ENCODE results near the gene GPR31.

GPR31 gene

DNA sequence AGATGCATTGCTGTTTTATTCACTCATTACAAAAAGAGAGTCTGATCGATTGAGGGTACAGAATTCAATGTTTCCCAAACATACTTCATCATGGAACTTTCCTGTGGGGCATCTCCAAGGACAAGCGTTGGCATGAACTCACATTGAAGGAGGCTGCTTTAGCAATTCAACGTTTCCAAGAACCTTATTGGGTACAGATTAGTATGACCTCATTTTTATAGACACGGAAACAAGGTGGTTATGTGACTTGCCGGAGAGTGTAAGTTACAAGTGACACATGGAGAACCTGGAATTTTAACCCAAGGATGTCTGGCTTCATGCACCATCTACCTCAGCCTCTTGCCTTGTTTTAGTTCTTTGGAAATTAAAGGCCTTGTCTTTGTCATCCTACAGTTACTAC is 8.8 kb downstream of the GPR31 start:
- H3K9ac ChIP-seq (ENCODE audit: low read depth, low read length, poor library complexity, severe bottlenecking) = no peak overlapping the region

DNA sequence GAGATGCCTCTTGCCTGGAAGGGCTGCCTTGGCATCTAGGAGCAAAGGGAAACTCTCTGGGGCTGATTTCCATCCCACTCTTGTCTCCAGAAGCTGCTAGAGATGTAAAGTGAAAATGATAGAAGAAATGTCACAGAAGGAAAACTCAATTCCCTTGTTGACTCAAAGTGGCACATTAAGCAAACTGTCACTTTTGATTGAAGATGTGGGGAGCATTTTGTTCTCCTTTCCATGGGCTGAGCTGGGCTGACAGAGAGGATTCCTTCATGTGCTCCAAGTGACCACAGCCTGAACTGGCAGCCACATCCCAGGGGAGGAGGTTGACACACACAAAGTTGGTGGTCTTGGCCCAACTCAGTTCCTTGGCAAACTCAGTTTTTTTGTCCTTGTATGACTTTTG is 9.8 kb downstream of the GPR31 start:
- H3K4me3 ChIP-seq (ENCODE audit: low read length, poor library complexity, severe bottlenecking) = no peak overlapping the region
- H3K4me1 ChIP-seq (ENCODE audit: insufficient read depth, low read length, poor library complexity, severe bottlenecking) = no peaks in the 10 kb centered on the region

More for the DNA sequence above, 8.8 kb downstream of the GPR31 start:
- H3K27me3 ChIP-seq (ENCODE audit: insufficient read depth, low read length, poor library complexity, severe bottlenecking) = no peaks in the 10 kb centered on the region
- no peaks in the 10 kb centered on the region for H3K9me3 ChIP-seq (ENCODE audit: insufficient read depth, low read depth, low read length)
- H3K9me2 ChIP-seq (replicated peaks; ENCODE audit: low read depth, low read length) = no peaks in the 10 kb centered on the region
- H3K4me1 ChIP-seq (ENCODE audit: insufficient read depth, low read length, poor library complexity, severe bottlenecking) = no peaks in the 10 kb centered on the region
- H3K4me3 ChIP-seq (ENCODE audit: low read length, poor library complexity, severe bottlenecking) = no peak overlapping the region
- no peak overlapping the region for H2AFZ ChIP-seq (ENCODE audit: low read length)
- no peaks in the 10 kb centered on the region for H4K20me1 ChIP-seq (ENCODE audit: insufficient read depth, low read length, poor library complexity, severe bottlenecking)
- no peaks in the 10 kb centered on the region for H3K36me3 ChIP-seq (ENCODE audit: insufficient read depth, low read length)
- no peak overlapping the region for H3K4me2 ChIP-seq (ENCODE audit: low read depth, low read length, poor library complexity, severe bottlenecking)
- no peaks in the 10 kb centered on the region for H3F3A ChIP-seq (ENCODE audit: low read depth)
- H3K79me2 ChIP-seq (ENCODE audit: insufficient read depth, low read length) = no peaks in the 10 kb centered on the region
- TF ChIP-seq EZH2phosphoT487 (IDR thresholded peaks at IDR 0.05; ENCODE audit: borderline replicate concordance) = no peak
- TF ChIP-seq, protein P1, sequence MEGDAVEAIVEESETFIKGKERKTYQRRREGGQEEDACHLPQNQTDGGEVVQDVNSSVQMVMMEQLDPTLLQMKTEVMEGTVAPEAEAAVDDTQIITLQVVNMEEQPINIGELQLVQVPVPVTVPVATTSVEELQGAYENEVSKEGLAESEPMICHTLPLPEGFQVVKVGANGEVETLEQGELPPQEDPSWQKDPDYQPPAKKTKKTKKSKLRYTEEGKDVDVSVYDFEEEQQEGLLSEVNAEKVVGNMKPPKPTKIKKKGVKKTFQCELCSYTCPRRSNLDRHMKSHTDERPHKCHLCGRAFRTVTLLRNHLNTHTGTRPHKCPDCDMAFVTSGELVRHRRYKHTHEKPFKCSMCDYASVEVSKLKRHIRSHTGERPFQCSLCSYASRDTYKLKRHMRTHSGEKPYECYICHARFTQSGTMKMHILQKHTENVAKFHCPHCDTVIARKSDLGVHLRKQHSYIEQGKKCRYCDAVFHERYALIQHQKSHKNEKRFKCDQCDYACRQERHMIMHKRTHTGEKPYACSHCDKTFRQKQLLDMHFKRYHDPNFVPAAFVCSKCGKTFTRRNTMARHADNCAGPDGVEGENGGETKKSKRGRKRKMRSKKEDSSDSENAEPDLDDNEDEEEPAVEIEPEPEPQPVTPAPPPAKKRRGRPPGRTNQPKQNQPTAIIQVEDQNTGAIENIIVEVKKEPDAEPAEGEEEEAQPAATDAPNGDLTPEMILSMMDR (conservative IDR thresholded peaks at IDR 0.05; ENCODE audit: low read length) = no peak

DNA sequence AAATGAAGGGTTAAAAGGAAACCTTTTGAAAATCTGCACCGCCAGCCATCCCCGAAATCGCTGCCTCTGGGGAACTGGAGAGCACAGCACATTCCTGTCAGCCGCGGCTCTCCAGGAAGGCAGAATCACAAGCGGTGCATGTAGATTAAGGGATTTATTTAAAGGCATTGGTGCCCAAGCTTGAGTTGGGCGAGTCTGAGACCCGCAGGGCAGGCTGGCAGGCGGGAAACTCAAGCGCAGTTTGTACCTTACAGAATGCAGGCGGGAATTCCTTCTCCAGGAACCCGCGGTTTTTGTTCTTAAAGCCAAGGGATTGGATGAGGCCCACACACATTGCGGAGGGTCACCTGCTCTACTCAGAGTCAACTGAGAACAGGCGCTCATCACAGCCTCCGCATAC is 10.8 kb downstream of the GPR31 start:
- Histone ChIP-seq H3K9me2 (replicated peaks; ENCODE audit: low read depth, low read length) (no peaks in the 10 kb centered on the region), H2AFZ (ENCODE audit: low read length) (no peak overlapping the region), H3K79me2 (ENCODE audit: insufficient read depth, low read length) (no peaks in the 10 kb centered on the region), H3K4me1 (ENCODE audit: insufficient read depth, low read length, poor library complexity, severe bottlenecking) (no peaks in the 10 kb centered on the region), H4K20me1 (ENCODE audit: insufficient read depth, low read length, poor library complexity, severe bottlenecking) (no peaks in the 10 kb centered on the region), H3K4me2 (ENCODE audit: low read depth, low read length, poor library complexity, severe bottlenecking) (no peak overlapping the region), H3K27me3 (ENCODE audit: insufficient read depth, low read length, poor library complexity, severe bottlenecking) (no peaks in the 10 kb centered on the region), H3K4me3 (ENCODE audit: low read length, poor library complexity, severe bottlenecking) (no peak overlapping the region), H3K9me3 (ENCODE audit: insufficient read depth, low read depth, low read length) (no peaks in the 10 kb centered on the region), H3K9ac (ENCODE audit: low read depth, low read length, poor library complexity, severe bottlenecking) (no peak overlapping the region), H3K36me3 (ENCODE audit: insufficient read depth, low read length) (no peaks in the 10 kb centered on the region), H3F3A (ENCODE audit: low read depth) (no peaks in the 10 kb centered on the region)
- TF ChIP-seq, protein P1 (conservative IDR thresholded peaks at IDR 0.05; ENCODE audit: low read length) = no peak
- no peak for TF ChIP-seq EZH2phosphoT487 (IDR thresholded peaks at IDR 0.05; ENCODE audit: borderline replicate concordance)

More for the DNA sequence above, 9.8 kb downstream of the GPR31 start:
- H3F3A ChIP-seq (ENCODE audit: low read depth) = no peaks in the 10 kb centered on the region
- H3K36me3 ChIP-seq (ENCODE audit: insufficient read depth, low read length) = no peaks in the 10 kb centered on the region
- no peaks in the 10 kb centered on the region for H3K9me3 ChIP-seq (ENCODE audit: insufficient read depth, low read depth, low read length)
- H2AFZ ChIP-seq (ENCODE audit: low read length) = no peak overlapping the region
- no peak overlapping the region for H3K9ac ChIP-seq (ENCODE audit: low read depth, low read length, poor library complexity, severe bottlenecking)
- H3K79me2 ChIP-seq (ENCODE audit: insufficient read depth, low read length) = no peaks in the 10 kb centered on the region
- H4K20me1 ChIP-seq (ENCODE audit: insufficient read depth, low read length, poor library complexity, severe bottlenecking) = no peaks in the 10 kb centered on the region
- H3K27me3 ChIP-seq (ENCODE audit: insufficient read depth, low read length, poor library complexity, severe bottlenecking) = no peaks in the 10 kb centered on the region
- no peaks in the 10 kb centered on the region for H3K9me2 ChIP-seq (replicated peaks; ENCODE audit: low read depth, low read length)
- H3K4me2 ChIP-seq (ENCODE audit: low read depth, low read length, poor library complexity, severe bottlenecking) = no peak overlapping the region
- no peak for TF ChIP-seq EZH2phosphoT487 (IDR thresholded peaks at IDR 0.05; ENCODE audit: borderline replicate concordance)
- TF ChIP-seq, protein P1 (conservative IDR thresholded peaks at IDR 0.05; ENCODE audit: low read length) = no peak

Data from Loucy (cell line).